HepG2 (cell line): ENCODE measurements around the gene ZPR1. TPM values are rescaled to one million over a fixed set of nuclear protein-coding genes. Genes with fewer than 3 reads are reported as not detected.

Experiments used
- AKNA ChIP-seq: sonication (generic); formaldehyde crosslinking; IDR thresholded peaks from 2 replicates; pipeline ENCODE4 v1.4.0; 2020; ENCODE audit warnings: missing genetic modification reagents, borderline replicate concordance
- ATM ChIP-seq: fragments of 450-650 bp; IDR thresholded peaks from 2 replicates; pipeline ENCODE4 v1.7.1; 2017; ENCODE audit warnings: mild to moderate bottlenecking, borderline replicate concordance
- ELK4 ChIP-seq: sonication (generic); formaldehyde crosslinking; IDR thresholded peaks from 2 replicates; pipeline ENCODE4 v1.9.0; 2021; ENCODE audit warnings: missing genetic modification reagents, borderline replicate concordance
- HOMEZ ChIP-seq: IDR thresholded peaks from 2 replicates; pipeline ENCODE4 v1.6.1; 2016; ENCODE audit warnings: low read depth
- JUN ChIP-seq: sonication (generic); formaldehyde crosslinking; IDR thresholded peaks from 2 replicates; pipeline ENCODE4 v1.4.0; 2020; ENCODE audit warnings: mild to moderate bottlenecking, missing genetic modification reagents
- NR2F1 ChIP-seq, 2 experiments: fragments of 450-650 bp in 1 of 2; formaldehyde crosslinking in 1 of 2; IDR thresholded peaks; 2 replicates each; pipeline versions ENCODE4 v1.5.0 to v1.6.1; 2016 to 2020; ENCODE audit warnings: mild to moderate bottlenecking in 1 of 2, missing compliant biosample characterization in 1 of 2, missing genetic modification reagents in 1 of 2, moderate library complexity in 1 of 2
- SAFB2 ChIP-seq: sonication (generic); formaldehyde crosslinking; IDR thresholded peaks from 2 replicates; pipeline ENCODE4 v1.5.1; 2020; ENCODE audit warnings: missing genetic modification reagents, low read depth, mild to moderate bottlenecking, borderline replicate concordance
- SKIL ChIP-seq: sonication (generic); formaldehyde crosslinking; IDR thresholded peaks from 2 replicates; pipeline ENCODE4 v1.8.0; 2022; ENCODE audit warnings: missing genetic modification reagents, mild to moderate bottlenecking, moderate library complexity, borderline replicate concordance
- TOPORS ChIP-seq: sonication (generic); formaldehyde crosslinking; IDR thresholded peaks from 2 replicates; pipeline ENCODE4 v1.8.0; 2023; ENCODE audit warnings: mild to moderate bottlenecking, missing genetic modification reagents
- YEATS4 ChIP-seq: sonication (generic); formaldehyde crosslinking; IDR thresholded peaks from 2 replicates; pipeline ENCODE4 v1.4.0; 2020; ENCODE audit warnings: missing genetic modification reagents, borderline replicate concordance
- ZFP36 ChIP-seq: fragments of 150-350 bp; IDR thresholded peaks from 2 replicates; pipeline ENCODE4 v1.6.1; 2018; ENCODE audit warnings: borderline replicate concordance, low read length, low read depth; ENCODE audit not compliant: partially characterized antibody
- ZNF275 ChIP-seq: sonication (generic); formaldehyde crosslinking; IDR thresholded peaks from 2 replicates; pipeline ENCODE4 v1.8.0; 2022; ENCODE audit warnings: missing genetic modification reagents, mild to moderate bottlenecking, inconsistent platforms, borderline replicate concordance
- ZNF335 ChIP-seq: sonication (generic); formaldehyde crosslinking; IDR thresholded peaks from 2 replicates; pipeline ENCODE4 v1.4.0; 2020; ENCODE audit warnings: missing genetic modification reagents
- ZNF616 ChIP-seq: sonication (generic); formaldehyde crosslinking; IDR thresholded peaks from 2 replicates; pipeline ENCODE4 v1.5.0; 2020; ENCODE audit warnings: low read depth, mild to moderate bottlenecking, missing genetic modification reagents
- ZNF839 ChIP-seq: sonication (generic); formaldehyde crosslinking; IDR thresholded peaks from 2 replicates; pipeline ENCODE4 v1.4.0; 2020; ENCODE audit warnings: missing genetic modification reagents, mild to moderate bottlenecking, borderline replicate concordance
- polyA plus RNA-seq, 8 experiments: library from polyadenylated mRNA; depleted of rRNA in 3 of 8; stranded (reverse) in 7 of 8; unstranded in 1 of 8; fragments of >200 nt; fragmentation: Illumina TruSeq in 4 of 8; extraction: Trizol in 4 of 8; gene quantifications; 2 replicates each; pipeline versions ENCODE4 v1.2.1 to v1.2.3, GENCODE V29; 2011 to 2016; ENCODE audit warnings: low read depth in 4 of 8, missing spikeins in 1 of 8, mixed read lengths in 1 of 8; ENCODE audit not compliant: insufficient read depth in 1 of 8
- total RNA-seq, 5 experiments: library from RNA; depleted of rRNA; stranded (reverse); fragments of >200 nt; fragmentation: Illumina TruSeq; extraction: Trizol; gene quantifications; 2 replicates each; pipeline ENCODE4 v1.2.3, GENCODE V29; 2016; ENCODE audit warnings: low read depth in 1 of 5

ZPR1 gene
- total and polyA plus RNA-seq, 2 of the 13 experiments (the other 11 are each of a cell fraction or from before 2014, with no cell fraction given), result 40.0 to 79.3 TPM

- TF ChIP-seq SKIL (CRISPR knock-in tag) (peak; percentile 97), SAFB2 (CRISPR knock-in tag) (no peak; the same call in 1 of the 2 replicates), ELK4 (no peak), ZFP36 (no peak), ATM (no peak), YEATS4 (CRISPR knock-in tag) (peak; percentile 80), TOPORS (CRISPR knock-in tag) (peak; percentile 65; the same call in 1 of the 2 replicates), ZNF335 (CRISPR knock-in tag) (peak; percentile 45; the same call in 1 of the 2 replicates), ZNF275 (peak; percentile 20; the same call in 1 of the 2 replicates), AKNA (CRISPR knock-in tag) (peak; percentile 49; the same call in 1 of the 2 replicates), ZNF616 (CRISPR knock-in tag) (0 out of 2 replicates have a peak, but pooled peaks have one; percentile 34), HOMEZ (CRISPR knock-in tag) (peak; percentile 53; the same call in 1 of the 2 replicates), JUN (CRISPR knock-in tag) (no peak; the same call in 1 of the 2 replicates), NR2F1 (CRISPR knock-in tag; IDR thresholded peaks at IDR 0.05) (peak; percentile 97 to 98), ZNF839 (CRISPR knock-in tag) (no peak)
Measured at GRCh38 chr11:116826751-116827431, 39.1 kb upstream of the ZPR1 start (continued).
